K562 (cell line): ENCODE results near the gene ZFP92. TPM values are rescaled to one million over a fixed set of nuclear protein-coding genes. Genes with fewer than 3 reads are reported as not detected.

ENCODE experiments used
- ATAC-seq: fragments of 200-7000 bp; cut with Tn5 transposase; 3 replicates; pipeline ENCODE4 v1.9.1; 2020; ENCODE audit warnings: moderate library complexity
- BruUV-seq: library from RNA; stranded (reverse); fragments of 400-500 nt; replicated peaks from 2 replicates; lab custom pipeline; 2021; lab: Mats Ljungman, UMichigan
- CTCF ChIA-PET: fragments of 300-600 bp; formaldehyde crosslinking; extraction: SDS; loops from one replicate; lab custom pipeline; 2021; ENCODE audit warnings: low intra/inter-chr PET ratio; lab: Yijun Ruan, JAX
- POLR2A ChIA-PET: fragments of 300-600, 350-650 bp; sonication (Branson Sonifier 250); formaldehyde crosslinking; extraction: SDS; loops from one replicate; lab custom pipeline; 2021; ENCODE audit warnings: antibody characterized with exemption, inconsistent platforms; lab: Yijun Ruan, JAX
- DNase-seq, 4 experiments: peaks; one replicate each; pipeline versions ENCODE4 v3.0.0 to v3.0.0-alpha.2; 2011 to 2018; ENCODE audit warnings: low spot score in 3 of 4, mixed read lengths in 3 of 4; ENCODE audit errors: extremely low read depth in 1 of 4
- FAIRE-seq: peaks from 2 replicates; lab custom pipeline; 2011; peaks lifted over from hg19 to GRCh38; lab: Jason Lieb, UNC
- H2AFZ ChIP-seq: 2 replicates; pipeline ENCODE4 v1.6.0; 2011; ENCODE audit warnings: low read depth, low read length, control low read depth, inconsistent platforms
- H3K27ac ChIP-seq: fragments of 200-600 bp; 3 replicates; pipeline ENCODE4 v1.8.0; 2011; ENCODE audit warnings: low read depth, mild to moderate bottlenecking, control low read depth, inconsistent platforms, low read length, moderate library complexity, mixed read lengths; ENCODE audit errors: extremely low read depth
- H3K27me3 ChIP-seq, 2 experiments: fragments of 300-600 bp in 1 of 2; 2 replicates in 1 of 2; 3 replicates in 1 of 2; pipeline versions ENCODE4 v1.6.0 to v1.8.0; 2011; ENCODE audit warnings: inconsistent platforms in 2 of 2, low read length in 2 of 2, mild to moderate bottlenecking in 1 of 2, mixed read lengths in 1 of 2, moderate library complexity in 1 of 2; ENCODE audit not compliant: control insufficient read depth in 2 of 2, insufficient read depth in 2 of 2
- H3K36me3 ChIP-seq: fragments of 300-600 bp; 3 replicates; pipeline ENCODE4 v1.8.0; 2011; ENCODE audit warnings: mild to moderate bottlenecking, low read length, inconsistent platforms; ENCODE audit not compliant: control insufficient read depth, insufficient read depth
- H3K4me1 ChIP-seq, 2 experiments: fragments of 200-600 bp in 1 of 2; replicated peaks in 1 of 2; 2 replicates in 1 of 2; 3 replicates in 1 of 2; pipeline versions ENCODE4 v1.5.1 to v1.8.0; 2011; ENCODE audit warnings: inconsistent platforms in 2 of 2, low read length in 2 of 2, mild to moderate bottlenecking in 1 of 2, mixed read lengths in 1 of 2, moderate library complexity in 1 of 2; ENCODE audit not compliant: control insufficient read depth in 2 of 2, insufficient read depth in 2 of 2
- H3K4me2 ChIP-seq: 2 replicates; pipeline ENCODE4 v1.6.1; 2011; ENCODE audit warnings: low read length, control low read depth, inconsistent platforms, mixed read lengths; ENCODE audit not compliant: insufficient read depth
- H3K4me3 ChIP-seq: fragments of 200-600 bp; sonication (generic), shearing (Covaris generic); 2 replicates; pipeline ENCODE4 v1.5.1; 2016; ENCODE audit warnings: control low read depth, inconsistent platforms
- H3K79me2 ChIP-seq: fragments of 200-600 bp; 3 replicates; pipeline ENCODE4 v1.8.0; 2011; ENCODE audit warnings: low read length, inconsistent platforms; ENCODE audit not compliant: control insufficient read depth, insufficient read depth
- H3K9ac ChIP-seq, 2 experiments: 2 replicates each; pipeline versions ENCODE4 v1.6.0 to v1.6.1; 2011; ENCODE audit warnings: low read depth in 2 of 2, low read length in 2 of 2, control low read depth in 1 of 2, inconsistent platforms in 1 of 2, mild to moderate bottlenecking in 1 of 2, mixed read lengths in 1 of 2; ENCODE audit not compliant: insufficient read depth in 1 of 2
- H3K9me1 ChIP-seq: one replicate; pipeline ENCODE4 v1.6.0; 2011; ENCODE audit warnings: inconsistent platforms, mild to moderate bottlenecking, low read length, moderate library complexity; ENCODE audit not compliant: control insufficient read depth, insufficient read depth
- H3K9me3 ChIP-seq: replicated peaks from 2 replicates; pipeline ENCODE4 v1.5.1; 2011; ENCODE audit warnings: low read depth, low read length, inconsistent platforms; ENCODE audit not compliant: control insufficient read depth, insufficient read depth
- H4K20me1 ChIP-seq: replicated peaks from 2 replicates; pipeline ENCODE4 v1.6.1; 2011; ENCODE audit warnings: low read length, inconsistent platforms, mixed read lengths; ENCODE audit not compliant: control insufficient read depth, insufficient read depth
- ATF3 ChIP-seq, 2 experiments: fragments of 450-650 bp in 1 of 2; sonication (generic) in 1 of 2; formaldehyde crosslinking in 1 of 2; IDR thresholded peaks in 1 of 2; conservative IDR thresholded peaks in 1 of 2; 2 replicates each; pipeline versions ENCODE4 v1.6.1 to v1.8.1; 2016 to 2023; ENCODE audit warnings: mild to moderate bottlenecking in 2 of 2, moderate library complexity in 2 of 2, inconsistent platforms in 1 of 2, missing genetic modification reagents in 1 of 2
- ELF1 ChIP-seq: fragments of 200-800 bp; sonication (Bioruptor generic); IDR thresholded peaks from 2 replicates; pipeline ENCODE4 v1.6.1; 2016; ENCODE audit warnings: missing genetic modification characterization, missing compliant biosample characterization
- FIP1L1 ChIP-seq: fragments of 200-400 bp; formaldehyde crosslinking; IDR thresholded peaks from 2 replicates; pipeline ENCODE4 v1.6.1; 2018; ENCODE audit warnings: mild to moderate bottlenecking, low read depth, low read length; ENCODE audit not compliant: poor library complexity, severe bottlenecking
- IRF1 ChIP-seq: sonication (generic); formaldehyde crosslinking; IDR thresholded peaks from 2 replicates; pipeline ENCODE4 v1.8.0; 2022; ENCODE audit warnings: missing genetic modification reagents, mild to moderate bottlenecking, borderline replicate concordance
- NONO ChIP-seq, 2 experiments: fragments of 200-400 bp in 1 of 2; fragments of 450-650 bp in 1 of 2; formaldehyde crosslinking in 1 of 2; IDR thresholded peaks; 2 replicates each; pipeline ENCODE4 v1.6.1; 2017; ENCODE audit warnings: low read depth in 2 of 2, mild to moderate bottlenecking in 2 of 2, moderate library complexity in 2 of 2, low read length in 1 of 2
- NR2C1 ChIP-seq, 2 experiments: fragments of 450-650 bp; IDR thresholded peaks; 2 replicates each; pipeline ENCODE4 v1.6.1; 2017; ENCODE audit warnings: mild to moderate bottlenecking in 2 of 2, antibody characterized with exemption in 1 of 2, inconsistent platforms in 1 of 2, missing compliant biosample characterization in 1 of 2, missing genetic modification characterization in 1 of 2
- NR2C2 ChIP-seq, 2 experiments: fragments of 200-800 bp in 1 of 2; sonication (Bioruptor generic) in 1 of 2; sonication (generic) in 1 of 2; formaldehyde crosslinking in 1 of 2; IDR thresholded peaks; 2 replicates each; pipeline versions ENCODE4 v1.6.1 to v1.8.0; 2016 to 2022; ENCODE audit warnings: mild to moderate bottlenecking in 1 of 2, missing compliant biosample characterization in 1 of 2, missing genetic modification characterization in 1 of 2, missing genetic modification reagents in 1 of 2
- PHF8 ChIP-seq: fragments of 200-600 bp; sonication (generic); IDR thresholded peaks from 2 replicates; pipeline ENCODE4 v1.6.1; 2012; ENCODE audit warnings: mixed run types, mild to moderate bottlenecking, inconsistent platforms, low read length, moderate library complexity, borderline replicate concordance
- RBM25 ChIP-seq: fragments of 200-400 bp; formaldehyde crosslinking; IDR thresholded peaks from 2 replicates; pipeline ENCODE4 v1.6.1; 2018; ENCODE audit warnings: low read length, low read depth, moderate library complexity; ENCODE audit not compliant: severe bottlenecking
- SAFB2 ChIP-seq: fragments of 200-400 bp; formaldehyde crosslinking; IDR thresholded peaks from 2 replicates; pipeline ENCODE4 v1.6.1; 2018; ENCODE audit warnings: borderline replicate concordance, low read length, low read depth, moderate library complexity; ENCODE audit not compliant: severe bottlenecking
- SIN3B ChIP-seq: fragments of 450-650 bp; IDR thresholded peaks from 2 replicates; pipeline ENCODE4 v1.6.1; 2017; ENCODE audit warnings: low read depth, mild to moderate bottlenecking, moderate library complexity
- SIRT6 ChIP-seq: IDR thresholded peaks from one replicate; pipeline ENCODE4 v1.6.1; 2012; ENCODE audit warnings: low read depth, mild to moderate bottlenecking, control low read depth, inconsistent platforms, low read length, moderate library complexity
- SMARCC2 ChIP-seq: fragments of 450-650 bp; IDR thresholded peaks from 2 replicates; pipeline ENCODE4 v1.6.1; 2017; ENCODE audit warnings: antibody characterized with exemption, moderate library complexity, mild to moderate bottlenecking, low read depth
- SUPT5H ChIP-seq: fragments of 450-650 bp; IDR thresholded peaks from 2 replicates; pipeline ENCODE4 v1.6.1; 2016
- TBP ChIP-seq: optimal IDR thresholded peaks from 2 replicates; pipeline ENCODE3; 2011; ENCODE audit warnings: low read depth, low read length, improper control_type of control experiment
- TRIM28 ChIP-seq: fragments of 450-650 bp; IDR thresholded peaks from 2 replicates; pipeline ENCODE4 v1.6.1; 2017
- ZBTB17 ChIP-seq: fragments of 450-650 bp; formaldehyde crosslinking; IDR thresholded peaks from 2 replicates; pipeline ENCODE4 v1.4.0; 2020; ENCODE audit warnings: mild to moderate bottlenecking
- ZBTB49 ChIP-seq: sonication (generic); formaldehyde crosslinking; IDR thresholded peaks from 2 replicates; pipeline ENCODE4 v1.8.0; 2022; ENCODE audit warnings: missing genetic modification reagents, mild to moderate bottlenecking, borderline replicate concordance
- WGBS: fragments of 100-300 bp; shearing (Covaris generic); methylation state at CpG from one replicate; pipeline ENCODE4 v1.1.6; 2016; ENCODE audit warnings: low coverage, mixed read lengths; ENCODE audit not compliant: insufficient coverage; ENCODE audit errors: missing lambda C conversion rate; 5-methylcytosine and 5-hydroxymethylcytosine counted together
- in situ Hi-C: fragments of 300-500 bp; cut with MboI; formaldehyde crosslinking; loops from 4 replicates; pipeline ENCODE4 v1.15.0; 2018; ENCODE audit warnings: inconsistent platforms, mixed read lengths
- intact Hi-C: fragments of 100-400 bp; cut with micrococcal nuclease; formaldehyde crosslinking; loops from 2 replicates; pipeline ENCODE4 v1.14.2; 2022
- polyA plus RNA-seq, 8 experiments: library from polyadenylated mRNA; depleted of rRNA in 4 of 8; stranded (reverse) in 5 of 8; unstranded in 3 of 8; fragments of >200 nt; fragmentation: Nextera tagmentation in 2 of 8; fragmentation: Illumina TruSeq in 1 of 8; extraction: Ambion mirVana in 2 of 8; extraction: Trizol in 1 of 8; gene quantifications; 2 replicates each; pipeline versions ENCODE4 v1.2.1 to v1.2.3, GENCODE V29; 2011 to 2014; ENCODE audit warnings: inconsistent platforms in 1 of 8, missing spikeins in 1 of 8
- total RNA-seq, 7 experiments: library from RNA; depleted of rRNA in 6 of 7; stranded (reverse); fragments of >200 nt in 6 of 7; fragmentation: Illumina TruSeq in 2 of 7; extraction: Trizol in 2 of 7; gene quantifications; 2 replicates each; pipeline versions ENCODE4 v1.2.1 to v1.2.3, GENCODE V29; 2011 to 2021; ENCODE audit warnings: low replicate concordance in 1 of 7

The ZFP92 gene
- total and polyA plus RNA-seq, 9 of the 15 experiments (the other 6 are each of a cell fraction or from before 2014, with no cell fraction given), result 0.32 to 3.3 (median 1.8) TPM

GRCh38 chrX:153410888-153411254 is 401 bp upstream of the ZFP92 start:
- TSS peak; percentile 84 for BruUV-seq
- WGBS, result 52% methylated on average over 9 of the region's 12 CpGs
- Histone ChIP-seq H4K20me1 (no peaks in the 10 kb centered on the region), H3K9me3 (no peaks in the 10 kb centered on the region), H3K4me3 (peak overlapping the region; percentile 61), H2AFZ (peak overlapping the region; percentile 93), H3K4me2 (peak overlapping the region; percentile 78), H3K4me1 (peaks cover 12 to 61% of the 10 kb centered on the region in 2 experiments; a peak in 4 of 5 replicates), H3K36me3 (no peaks in the 10 kb centered on the region), H3K27ac (peak overlapping the region; percentile 69; the same call in 2 of the 3 replicates), H3K9me1 (no peaks in the 10 kb centered on the region), H3K27me3 (no peaks in the 10 kb centered on the region), H3K79me2 (peaks cover 9% of the 10 kb centered on the region), H3K9ac (peak overlapping the region; percentile 61 to 91; a peak in 3 of 4 replicates)
- DNase-seq (no peak), ATAC-seq (no peak), FAIRE-seq (no peak)
- ChIA-PET CTCF (no interaction called here), POLR2A (no interaction called here)
- intact Hi-C loops (no loop called here), in situ Hi-C loops (no loop called here)
- TF ChIP-seq IRF1 (CRISPR knock-in tag), result no peak
- no peak for TF ChIP-seq ZBTB49 (CRISPR knock-in tag)
- no peak for TF ChIP-seq RBM25
- TF ChIP-seq NR2C1 (IDR thresholded peaks at IDR 0.05), result 0 out of 2 replicates have a peak, but pooled peaks have one; percentile 35
- TF ChIP-seq NR2C1 (tag; IDR thresholded peaks at IDR 0.05), result 0 out of 2 replicates have a peak, but pooled peaks have one; percentile 34
- no peak for TF ChIP-seq SMARCC2
- TF ChIP-seq NONO (IDR thresholded peaks at IDR 0.05; ENCODE audit: low read depth in 2 of 2, low read length in 1 of 2), result no peak
- TF ChIP-seq ZBTB17 (CRISPR knock-in tag), result no peak
- no peak for TF ChIP-seq SAFB2
- 0 out of 2 replicates have a peak, but pooled peaks have one; percentile 34 for TF ChIP-seq SUPT5H
- no peak for TF ChIP-seq ATF3 (IDR thresholded peaks at IDR 0.05)
- no peak for TF ChIP-seq ATF3 (CRISPR knock-in tag; conservative IDR thresholded peaks at IDR 0.05)
- TF ChIP-seq ELF1 (tag), result no peak
- TF ChIP-seq FIP1L1, result no peak
- no peak for TF ChIP-seq SIN3B
- TF ChIP-seq TRIM28, result no peak
- TF ChIP-seq TBP, result no peak
- no peak; the same call in 1 of the 2 replicates for TF ChIP-seq NR2C2 (CRISPR knock-in tag; IDR thresholded peaks at IDR 0.05)
- TF ChIP-seq NR2C2 (tag; IDR thresholded peaks at IDR 0.05), result peak; percentile 61; the same call in 1 of the 2 replicates
- TF ChIP-seq SIRT6, result no peak
- peak; percentile 49; the same call in 1 of the 2 replicates for TF ChIP-seq PHF8
